ENCODE data around the gene ADD3.
A peak's percentile ranks its signal among the peaks of the same experiment; 100 is the strongest.

The ADD3 gene

DNA sequence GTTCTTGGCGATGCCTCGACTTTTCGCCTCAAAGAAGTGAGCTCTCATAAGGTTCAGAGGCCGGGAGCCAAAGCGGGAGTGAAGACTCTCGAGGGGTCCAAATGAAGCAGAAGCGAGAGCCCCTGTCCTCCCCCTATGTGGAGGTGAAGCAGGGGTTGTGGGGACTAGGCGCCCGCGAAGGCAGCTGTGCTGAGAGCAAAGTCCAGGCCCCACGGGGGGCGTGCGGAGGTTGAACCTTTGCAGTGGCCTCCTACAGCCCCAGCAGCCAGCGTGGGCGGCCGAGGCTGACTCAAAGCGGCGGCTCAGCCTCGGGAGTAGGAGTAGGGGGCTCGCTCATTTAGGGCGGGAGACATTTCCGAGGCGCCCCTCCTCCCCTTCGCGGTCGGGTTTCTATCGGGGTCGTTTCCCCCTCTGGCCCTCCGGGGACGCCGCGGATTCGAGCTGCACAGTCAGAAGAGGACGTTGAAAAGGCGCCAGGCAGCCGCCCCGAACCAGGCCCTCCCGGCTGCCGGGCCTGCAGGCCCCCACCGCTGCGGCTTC is 553 bp upstream of the ADD3 start (continued):
- TF ChIP-seq, protein P1, sequence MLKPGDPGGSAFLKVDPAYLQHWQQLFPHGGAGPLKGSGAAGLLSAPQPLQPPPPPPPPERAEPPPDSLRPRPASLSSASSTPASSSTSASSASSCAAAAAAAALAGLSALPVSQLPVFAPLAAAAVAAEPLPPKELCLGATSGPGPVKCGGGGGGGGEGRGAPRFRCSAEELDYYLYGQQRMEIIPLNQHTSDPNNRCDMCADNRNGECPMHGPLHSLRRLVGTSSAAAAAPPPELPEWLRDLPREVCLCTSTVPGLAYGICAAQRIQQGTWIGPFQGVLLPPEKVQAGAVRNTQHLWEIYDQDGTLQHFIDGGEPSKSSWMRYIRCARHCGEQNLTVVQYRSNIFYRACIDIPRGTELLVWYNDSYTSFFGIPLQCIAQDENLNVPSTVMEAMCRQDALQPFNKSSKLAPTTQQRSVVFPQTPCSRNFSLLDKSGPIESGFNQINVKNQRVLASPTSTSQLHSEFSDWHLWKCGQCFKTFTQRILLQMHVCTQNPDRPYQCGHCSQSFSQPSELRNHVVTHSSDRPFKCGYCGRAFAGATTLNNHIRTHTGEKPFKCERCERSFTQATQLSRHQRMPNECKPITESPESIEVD (tag by site-specific recombination; IDR thresholded peaks at IDR 0.05), result no peak
- TF ChIP-seq ZNF48 (tag by site-specific recombination; IDR thresholded peaks at IDR 0.05) (no peak), IKZF3 (tag by site-specific recombination; IDR thresholded peaks at IDR 0.05) (no peak), FEZF1 (tag by site-specific recombination; IDR thresholded peaks at IDR 0.05) (no peak), ZNF404 (tag by site-specific recombination; IDR thresholded peaks at IDR 0.05) (no peak), ZNF776 (tag by site-specific recombination; IDR thresholded peaks at IDR 0.05; ENCODE audit: borderline replicate concordance) (no peak), ZNF311 (tag by site-specific recombination; IDR thresholded peaks at IDR 0.05; ENCODE audit: borderline replicate concordance) (no peak), ZNF658 (tag by site-specific recombination; IDR thresholded peaks at IDR 0.05) (no peak), ZNF292 (tag by site-specific recombination; IDR thresholded peaks at IDR 0.05; ENCODE audit: borderline replicate concordance, low read depth) (no peak), KLF7 (tag by site-specific recombination; IDR thresholded peaks at IDR 0.05; ENCODE audit: borderline replicate concordance) (peak; percentile 66; the same call in 1 of the 2 replicates), RBAK (tag by site-specific recombination; IDR thresholded peaks at IDR 0.05) (no peak), ZBTB1 (tag by site-specific recombination; IDR thresholded peaks at IDR 0.05) (no peak), ZNF223 (tag by site-specific recombination; IDR thresholded peaks at IDR 0.05) (no peak), ZNF146 (tag by site-specific recombination; IDR thresholded peaks at IDR 0.05) (no peak), ZNF324 (tag by site-specific recombination; IDR thresholded peaks at IDR 0.05) (no peak), ZNF660 (tag by site-specific recombination; IDR thresholded peaks at IDR 0.05) (0 out of 2 replicates have a peak, but pooled peaks have one; percentile 29), HOXC10 (CRISPR knock-in tag; IDR thresholded peaks at IDR 0.05) (no peak), ZNF10 (tag by site-specific recombination; IDR thresholded peaks at IDR 0.05) (no peak), ZNF529 (tag by site-specific recombination; IDR thresholded peaks at IDR 0.05; ENCODE audit: insufficient replicate concordance) (no peak), ZNF132 (tag by site-specific recombination; IDR thresholded peaks at IDR 0.05; ENCODE audit: borderline replicate concordance) (no peak), PRDM1 (tag by site-specific recombination; IDR thresholded peaks at IDR 0.05) (no peak), ZBTB21 (tag by site-specific recombination; IDR thresholded peaks at IDR 0.05) (no peak), ZSCAN16 (tag by site-specific recombination; IDR thresholded peaks at IDR 0.05) (no peak), SCRT2 (tag by site-specific recombination; IDR thresholded peaks at IDR 0.05) (no peak)
- TF ChIP-seq, protein P2, sequence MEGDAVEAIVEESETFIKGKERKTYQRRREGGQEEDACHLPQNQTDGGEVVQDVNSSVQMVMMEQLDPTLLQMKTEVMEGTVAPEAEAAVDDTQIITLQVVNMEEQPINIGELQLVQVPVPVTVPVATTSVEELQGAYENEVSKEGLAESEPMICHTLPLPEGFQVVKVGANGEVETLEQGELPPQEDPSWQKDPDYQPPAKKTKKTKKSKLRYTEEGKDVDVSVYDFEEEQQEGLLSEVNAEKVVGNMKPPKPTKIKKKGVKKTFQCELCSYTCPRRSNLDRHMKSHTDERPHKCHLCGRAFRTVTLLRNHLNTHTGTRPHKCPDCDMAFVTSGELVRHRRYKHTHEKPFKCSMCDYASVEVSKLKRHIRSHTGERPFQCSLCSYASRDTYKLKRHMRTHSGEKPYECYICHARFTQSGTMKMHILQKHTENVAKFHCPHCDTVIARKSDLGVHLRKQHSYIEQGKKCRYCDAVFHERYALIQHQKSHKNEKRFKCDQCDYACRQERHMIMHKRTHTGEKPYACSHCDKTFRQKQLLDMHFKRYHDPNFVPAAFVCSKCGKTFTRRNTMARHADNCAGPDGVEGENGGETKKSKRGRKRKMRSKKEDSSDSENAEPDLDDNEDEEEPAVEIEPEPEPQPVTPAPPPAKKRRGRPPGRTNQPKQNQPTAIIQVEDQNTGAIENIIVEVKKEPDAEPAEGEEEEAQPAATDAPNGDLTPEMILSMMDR (tag by site-specific recombination; IDR thresholded peaks at IDR 0.05), result 0 out of 2 replicates have a peak, but pooled peaks have one; percentile 10
- TF ChIP-seq, protein P3, sequence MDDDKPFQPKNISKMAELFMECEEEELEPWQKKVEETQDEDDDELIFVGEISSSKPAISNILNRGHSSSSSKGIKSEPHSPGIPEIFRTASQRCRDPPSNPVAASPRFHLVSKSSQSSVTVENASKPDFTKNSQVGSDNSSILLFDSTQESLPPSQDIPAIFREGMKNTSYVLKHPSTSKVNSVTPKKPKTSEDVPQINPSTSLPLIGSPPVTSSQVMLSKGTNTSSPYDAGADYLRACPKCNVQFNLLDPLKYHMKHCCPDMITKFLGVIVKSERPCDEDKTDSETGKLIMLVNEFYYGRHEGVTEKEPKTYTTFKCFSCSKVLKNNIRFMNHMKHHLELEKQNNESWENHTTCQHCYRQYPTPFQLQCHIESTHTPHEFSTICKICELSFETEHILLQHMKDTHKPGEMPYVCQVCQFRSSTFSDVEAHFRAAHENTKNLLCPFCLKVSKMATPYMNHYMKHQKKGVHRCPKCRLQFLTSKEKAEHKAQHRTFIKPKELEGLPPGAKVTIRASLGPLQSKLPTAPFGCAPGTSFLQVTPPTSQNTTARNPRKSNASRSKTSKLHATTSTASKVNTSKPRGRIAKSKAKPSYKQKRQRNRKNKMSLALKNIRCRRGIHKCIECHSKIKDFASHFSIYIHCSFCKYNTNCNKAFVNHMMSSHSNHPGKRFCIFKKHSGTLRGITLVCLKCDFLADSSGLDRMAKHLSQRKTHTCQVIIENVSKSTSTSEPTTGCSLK (tag by site-specific recombination; IDR thresholded peaks at IDR 0.05), result no peak
- TF ChIP-seq, protein P4, sequence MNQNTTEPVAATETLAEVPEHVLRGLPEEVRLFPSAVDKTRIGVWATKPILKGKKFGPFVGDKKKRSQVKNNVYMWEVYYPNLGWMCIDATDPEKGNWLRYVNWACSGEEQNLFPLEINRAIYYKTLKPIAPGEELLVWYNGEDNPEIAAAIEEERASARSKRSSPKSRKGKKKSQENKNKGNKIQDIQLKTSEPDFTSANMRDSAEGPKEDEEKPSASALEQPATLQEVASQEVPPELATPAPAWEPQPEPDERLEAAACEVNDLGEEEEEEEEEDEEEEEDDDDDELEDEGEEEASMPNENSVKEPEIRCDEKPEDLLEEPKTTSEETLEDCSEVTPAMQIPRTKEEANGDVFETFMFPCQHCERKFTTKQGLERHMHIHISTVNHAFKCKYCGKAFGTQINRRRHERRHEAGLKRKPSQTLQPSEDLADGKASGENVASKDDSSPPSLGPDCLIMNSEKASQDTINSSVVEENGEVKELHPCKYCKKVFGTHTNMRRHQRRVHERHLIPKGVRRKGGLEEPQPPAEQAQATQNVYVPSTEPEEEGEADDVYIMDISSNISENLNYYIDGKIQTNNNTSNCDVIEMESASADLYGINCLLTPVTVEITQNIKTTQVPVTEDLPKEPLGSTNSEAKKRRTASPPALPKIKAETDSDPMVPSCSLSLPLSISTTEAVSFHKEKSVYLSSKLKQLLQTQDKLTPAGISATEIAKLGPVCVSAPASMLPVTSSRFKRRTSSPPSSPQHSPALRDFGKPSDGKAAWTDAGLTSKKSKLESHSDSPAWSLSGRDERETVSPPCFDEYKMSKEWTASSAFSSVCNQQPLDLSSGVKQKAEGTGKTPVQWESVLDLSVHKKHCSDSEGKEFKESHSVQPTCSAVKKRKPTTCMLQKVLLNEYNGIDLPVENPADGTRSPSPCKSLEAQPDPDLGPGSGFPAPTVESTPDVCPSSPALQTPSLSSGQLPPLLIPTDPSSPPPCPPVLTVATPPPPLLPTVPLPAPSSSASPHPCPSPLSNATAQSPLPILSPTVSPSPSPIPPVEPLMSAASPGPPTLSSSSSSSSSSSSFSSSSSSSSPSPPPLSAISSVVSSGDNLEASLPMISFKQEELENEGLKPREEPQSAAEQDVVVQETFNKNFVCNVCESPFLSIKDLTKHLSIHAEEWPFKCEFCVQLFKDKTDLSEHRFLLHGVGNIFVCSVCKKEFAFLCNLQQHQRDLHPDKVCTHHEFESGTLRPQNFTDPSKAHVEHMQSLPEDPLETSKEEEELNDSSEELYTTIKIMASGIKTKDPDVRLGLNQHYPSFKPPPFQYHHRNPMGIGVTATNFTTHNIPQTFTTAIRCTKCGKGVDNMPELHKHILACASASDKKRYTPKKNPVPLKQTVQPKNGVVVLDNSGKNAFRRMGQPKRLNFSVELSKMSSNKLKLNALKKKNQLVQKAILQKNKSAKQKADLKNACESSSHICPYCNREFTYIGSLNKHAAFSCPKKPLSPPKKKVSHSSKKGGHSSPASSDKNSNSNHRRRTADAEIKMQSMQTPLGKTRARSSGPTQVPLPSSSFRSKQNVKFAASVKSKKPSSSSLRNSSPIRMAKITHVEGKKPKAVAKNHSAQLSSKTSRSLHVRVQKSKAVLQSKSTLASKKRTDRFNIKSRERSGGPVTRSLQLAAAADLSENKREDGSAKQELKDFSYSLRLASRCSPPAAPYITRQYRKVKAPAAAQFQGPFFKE (tag by site-specific recombination; IDR thresholded peaks at IDR 0.05; ENCODE audit: borderline replicate concordance), result no peak

Measured in HEK293 (cell line).